Neutrophil (primary cell): ENCODE data around the gene SEZ6.

Experiments
- H3K27ac ChIP-seq: fragments of 200-600 bp; sonication (generic); 2 replicates; pipeline ENCODE4 v1.5.1; 2016; ENCODE audit warnings: mild to moderate bottlenecking, moderate library complexity
- H3K27me3 ChIP-seq: fragments of 200-600 bp; sonication (generic); 2 replicates; pipeline ENCODE4 v1.6.0; 2016; ENCODE audit warnings: mild to moderate bottlenecking
- H3K36me3 ChIP-seq: fragments of 200-600 bp; sonication (generic); 2 replicates; pipeline ENCODE4 v1.5.1; 2017
- H3K4me1 ChIP-seq, 2 experiments: fragments of 200-600 bp in 1 of 2; sonication (generic) in 1 of 2; 1 replicate in 1 of 2; 2 replicates in 1 of 2; pipeline versions ENCODE4 v1.5.1 to v1.6.1; 2013 to 2016; ENCODE audit warnings: low read depth in 1 of 2, low read length in 1 of 2, mild to moderate bottlenecking in 1 of 2, moderate library complexity in 1 of 2; ENCODE audit not compliant: control insufficient read depth in 1 of 2, insufficient read depth in 1 of 2
- H3K4me3 ChIP-seq, 2 experiments: fragments of 200-600 bp in 1 of 2; sonication (generic) in 1 of 2; 1 replicate in 1 of 2; 2 replicates in 1 of 2; pipeline ENCODE4 v1.5.1; 2013 to 2016; ENCODE audit warnings: low read depth in 1 of 2, low read length in 1 of 2, mild to moderate bottlenecking in 1 of 2, moderate library complexity in 1 of 2
- H3K9me3 ChIP-seq: fragments of 200-600 bp; sonication (generic); 2 replicates; pipeline ENCODE4 v1.5.1; 2016
- TF ChIP-seq, protein P1 (sequence below): fragments of 200-600 bp; sonication (generic); IDR thresholded peaks from 2 replicates; pipeline ENCODE4 v1.5.1; 2016; ENCODE audit warnings: antibody characterized with exemption

SEZ6 gene

GRCh38 chr17:28986714-28987655 is 18.8 kb downstream of the SEZ6 start:
- H3K9me3 ChIP-seq = no peaks in the 10 kb centered on the region
- TF ChIP-seq, protein P1, sequence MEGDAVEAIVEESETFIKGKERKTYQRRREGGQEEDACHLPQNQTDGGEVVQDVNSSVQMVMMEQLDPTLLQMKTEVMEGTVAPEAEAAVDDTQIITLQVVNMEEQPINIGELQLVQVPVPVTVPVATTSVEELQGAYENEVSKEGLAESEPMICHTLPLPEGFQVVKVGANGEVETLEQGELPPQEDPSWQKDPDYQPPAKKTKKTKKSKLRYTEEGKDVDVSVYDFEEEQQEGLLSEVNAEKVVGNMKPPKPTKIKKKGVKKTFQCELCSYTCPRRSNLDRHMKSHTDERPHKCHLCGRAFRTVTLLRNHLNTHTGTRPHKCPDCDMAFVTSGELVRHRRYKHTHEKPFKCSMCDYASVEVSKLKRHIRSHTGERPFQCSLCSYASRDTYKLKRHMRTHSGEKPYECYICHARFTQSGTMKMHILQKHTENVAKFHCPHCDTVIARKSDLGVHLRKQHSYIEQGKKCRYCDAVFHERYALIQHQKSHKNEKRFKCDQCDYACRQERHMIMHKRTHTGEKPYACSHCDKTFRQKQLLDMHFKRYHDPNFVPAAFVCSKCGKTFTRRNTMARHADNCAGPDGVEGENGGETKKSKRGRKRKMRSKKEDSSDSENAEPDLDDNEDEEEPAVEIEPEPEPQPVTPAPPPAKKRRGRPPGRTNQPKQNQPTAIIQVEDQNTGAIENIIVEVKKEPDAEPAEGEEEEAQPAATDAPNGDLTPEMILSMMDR = no peak
- H3K27ac ChIP-seq = no peak overlapping the region
- H3K27me3 ChIP-seq = peaks cover 37% of the 10 kb centered on the region
- H3K4me3 ChIP-seq = no peak overlapping the region
- H3K36me3 ChIP-seq = no peaks in the 10 kb centered on the region
- peaks cover 18% of the 10 kb centered on the region in 2 experiments for H3K4me1 ChIP-seq

GRCh38 chr17:28985950-28986713 is 19.7 kb downstream of the SEZ6 start:
- H3K36me3 ChIP-seq = no peaks in the 10 kb centered on the region
- peaks cover 37% of the 10 kb centered on the region for H3K27me3 ChIP-seq
- H3K27ac ChIP-seq = no peak overlapping the region
- no peak overlapping the region for H3K4me3 ChIP-seq
- no peaks in the 10 kb centered on the region for H3K9me3 ChIP-seq
- TF ChIP-seq, protein P1 = no peak
- peaks cover 23 to 25% of the 10 kb centered on the region in 2 experiments for H3K4me1 ChIP-seq

- peaks cover 23 to 25% of the 10 kb centered on the region in 2 experiments for H3K4me1 ChIP-seq
- peak overlapping the region; percentile 95 for H3K27ac ChIP-seq
- H3K9me3 ChIP-seq = no peaks in the 10 kb centered on the region
- H3K36me3 ChIP-seq = no peaks in the 10 kb centered on the region
- TF ChIP-seq, protein P1 = no peak
- peaks cover 21% of the 10 kb centered on the region for H3K27me3 ChIP-seq
- H3K4me3 ChIP-seq = no peak overlapping the region
Observed at GRCh38 chr17:28983286-28984230, 22.3 kb downstream of the SEZ6 start.

DNA sequence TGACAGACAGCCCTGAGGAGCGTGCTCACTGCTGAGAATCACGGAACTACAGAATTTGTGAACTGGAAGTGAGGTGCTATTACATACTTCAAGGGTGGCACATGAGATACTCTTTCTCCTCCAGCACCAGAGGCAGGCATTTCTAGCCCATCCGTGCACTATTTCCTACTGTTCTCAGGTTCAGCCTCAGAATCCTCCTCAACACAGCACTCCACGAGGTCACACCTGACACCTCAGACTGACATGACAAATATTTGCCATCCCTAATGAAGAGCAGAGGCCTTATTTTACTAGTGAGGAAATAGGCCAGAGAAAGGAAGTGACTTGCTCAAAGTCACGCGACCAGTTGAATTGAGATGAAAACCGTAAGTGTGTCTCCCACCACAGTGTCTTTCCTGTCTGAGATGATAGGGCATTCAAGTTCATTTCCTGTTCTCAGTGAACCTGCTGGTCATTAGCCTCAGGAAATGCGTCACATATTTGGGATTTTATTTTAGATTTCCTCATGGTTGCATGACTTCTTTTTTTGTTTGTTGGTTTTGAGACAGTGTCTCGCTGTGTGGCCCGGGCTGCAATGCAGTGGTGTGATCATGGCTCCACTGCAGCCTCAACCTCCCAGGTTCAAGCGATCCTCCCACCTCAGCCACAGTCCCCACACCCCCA is 23.6 kb downstream of the SEZ6 start:
- H3K4me3 ChIP-seq = peak overlapping the region in 1 of 2 experiments; percentile 11
- H3K27ac ChIP-seq = peak overlapping the region; percentile 95
- H3K4me1 ChIP-seq = peaks cover 23 to 25% of the 10 kb centered on the region in 2 experiments
- H3K36me3 ChIP-seq = no peaks in the 10 kb centered on the region
- no peaks in the 10 kb centered on the region for H3K9me3 ChIP-seq
- TF ChIP-seq, protein P1 = peak; percentile 9
- peaks cover 17% of the 10 kb centered on the region for H3K27me3 ChIP-seq
